IMR-90 (cell line): ENCODE data around the gene LMAN2. TPM values are rescaled to one million over a fixed set of nuclear protein-coding genes. Genes with fewer than 3 reads are reported as not detected.

ENCODE experiments used
- ATAC-seq: fragments of 200-7000 bp; cut with Tn5 transposase; 2 replicates; pipeline ENCODE4 v1.9.1; 2020; ENCODE audit warnings: low read depth, mild to moderate bottlenecking, moderate library complexity
- BruUV-seq: library from RNA; stranded (reverse); fragments of 400-500 nt; replicated peaks from 2 replicates; lab custom pipeline; 2021; lab: Mats Ljungman, UMichigan
- CTCF ChIA-PET: fragments of 300-600 bp; formaldehyde crosslinking; extraction: SDS; loops from one replicate; lab custom pipeline; 2021; ENCODE audit warnings: antibody characterized with exemption; lab: Yijun Ruan, JAX
- POLR2A ChIA-PET: fragments of 300-600 bp; sonication (Branson Sonifier 250); formaldehyde crosslinking; loops from one replicate; lab custom pipeline; 2022; ENCODE audit warnings: antibody characterized with exemption; ENCODE audit not compliant: unreplicated experiment; lab: Charles Lee
- DNase-seq: peaks from one replicate; pipeline ENCODE4 v3.0.0; 2013
- H2AFZ ChIP-seq: replicated peaks from 2 replicates; pipeline ENCODE3; 2013; ENCODE audit warnings: low read length, mild to moderate bottlenecking; ENCODE audit not compliant: poor library complexity
- H2AK5ac ChIP-seq: 2 replicates; pipeline ENCODE4 v1.6.1; 2013; ENCODE audit warnings: low read depth, low read length, inconsistent platforms
- H2AK9ac ChIP-seq: replicated peaks from 2 replicates; pipeline ENCODE3; 2013; ENCODE audit warnings: mild to moderate bottlenecking, low read depth, low read length, moderate library complexity; ENCODE audit not compliant: poor library complexity
- H2BK120ac ChIP-seq: 2 replicates; pipeline ENCODE4 v1.6.1; 2013; ENCODE audit warnings: low read depth, low read length, inconsistent platforms
- H2BK15ac ChIP-seq: 3 replicates; pipeline ENCODE4 v1.6.1; 2013; ENCODE audit warnings: low read depth, low read length, inconsistent platforms
- H2BK20ac ChIP-seq: 2 replicates; pipeline ENCODE4 v1.6.1; 2013; ENCODE audit warnings: low read depth, mild to moderate bottlenecking, inconsistent platforms, low read length, moderate library complexity
- H2BK5ac ChIP-seq: 2 replicates; pipeline ENCODE4 v1.6.1; 2013; ENCODE audit warnings: mild to moderate bottlenecking, low read depth, low read length, inconsistent platforms; ENCODE audit not compliant: poor library complexity, severe bottlenecking
- H3K14ac ChIP-seq: replicated peaks from 2 replicates; pipeline ENCODE4 v1.6.1; 2013; ENCODE audit warnings: low read depth, low read length, inconsistent platforms
- H3K18ac ChIP-seq: 2 replicates; pipeline ENCODE4 v1.6.1; 2013; ENCODE audit warnings: low read depth, low read length, control low read depth
- H3K23ac ChIP-seq: 2 replicates; pipeline ENCODE4 v1.6.1; 2013; ENCODE audit warnings: low read depth, low read length, inconsistent platforms
- H3K27ac ChIP-seq: 2 replicates; pipeline ENCODE4 v1.5.1; 2013; ENCODE audit warnings: mild to moderate bottlenecking, control low read depth, low read length; ENCODE audit not compliant: insufficient read depth
- H3K27me3 ChIP-seq: 2 replicates; pipeline ENCODE4 v1.6.1; 2013; ENCODE audit warnings: low read length; ENCODE audit not compliant: control insufficient read depth, insufficient read depth
- H3K36me3 ChIP-seq: 2 replicates; pipeline ENCODE4 v1.6.1; 2013; ENCODE audit warnings: low read length, mixed read lengths; ENCODE audit not compliant: control insufficient read depth, insufficient read depth
- H3K4ac ChIP-seq: 2 replicates; pipeline ENCODE4 v1.6.1; 2013; ENCODE audit warnings: low read depth, low read length, inconsistent platforms
- H3K4me1 ChIP-seq: 2 replicates; pipeline ENCODE4 v1.6.1; 2013; ENCODE audit warnings: low read length, mixed read lengths; ENCODE audit not compliant: control insufficient read depth, insufficient read depth
- H3K4me2 ChIP-seq: 2 replicates; pipeline ENCODE4 v1.6.1; 2013; ENCODE audit warnings: low read depth, mild to moderate bottlenecking, control low read depth, low read length, moderate library complexity
- H3K4me3 ChIP-seq: 2 replicates; pipeline ENCODE4 v1.5.1; 2013; ENCODE audit warnings: low read depth, mild to moderate bottlenecking, control low read depth, low read length, moderate library complexity; ENCODE audit not compliant: insufficient read depth
- H3K56ac ChIP-seq: 2 replicates; pipeline ENCODE4 v1.6.1; 2013; ENCODE audit warnings: low read length, inconsistent platforms; ENCODE audit not compliant: insufficient read depth; ENCODE audit errors: extremely low read depth
- H3K79me1 ChIP-seq, 2 experiments: 2 replicates each; pipeline ENCODE4 v1.6.1; 2013; ENCODE audit warnings: low read length in 2 of 2, inconsistent platforms in 1 of 2, low read depth in 1 of 2
- H3K9ac ChIP-seq: 2 replicates; pipeline ENCODE4 v1.6.1; 2013; ENCODE audit warnings: low read depth, low read length, control low read depth
- H3K9me1 ChIP-seq: 2 replicates; pipeline ENCODE4 v1.6.1; 2013; ENCODE audit warnings: low read length, inconsistent platforms; ENCODE audit not compliant: insufficient read depth
- H3K9me3 ChIP-seq: 2 replicates; pipeline ENCODE4 v1.6.1; 2013; ENCODE audit warnings: low read length; ENCODE audit not compliant: control insufficient read depth, insufficient read depth
- H4K20me1 ChIP-seq: 2 replicates; pipeline ENCODE4 v1.6.1; 2013; ENCODE audit warnings: low read length, inconsistent platforms; ENCODE audit not compliant: insufficient read depth
- H4K5ac ChIP-seq: 2 replicates; pipeline ENCODE4 v1.6.1; 2013; ENCODE audit warnings: mild to moderate bottlenecking, low read depth, low read length, control low read depth
- H4K8ac ChIP-seq, 2 experiments: 2 replicates each; pipeline ENCODE4 v1.6.1; 2013; ENCODE audit warnings: low read depth in 2 of 2, low read length in 2 of 2, control low read depth in 1 of 2, inconsistent platforms in 1 of 2
- H4K91ac ChIP-seq: 2 replicates; pipeline ENCODE4 v1.6.1; 2013; ENCODE audit warnings: low read depth, low read length, inconsistent platforms; ENCODE audit not compliant: insufficient read depth
- BHLHE40 ChIP-seq: fragments of 150-350 bp; IDR thresholded peaks from 2 replicates; pipeline ENCODE4 v1.6.1; 2016; ENCODE audit warnings: mild to moderate bottlenecking, low read depth, low read length
- CHD1 ChIP-seq: IDR thresholded peaks from 2 replicates; pipeline ENCODE4 v1.6.1; 2012; ENCODE audit warnings: low read depth, low read length, improper control_type of control experiment
- MAFK ChIP-seq: IDR thresholded peaks from 2 replicates; pipeline ENCODE4 v1.6.1; 2012; ENCODE audit warnings: low read depth, low read length, improper control_type of control experiment
- MAZ ChIP-seq: IDR thresholded peaks from 2 replicates; pipeline ENCODE4 v1.6.1; 2012; ENCODE audit warnings: low read depth, mild to moderate bottlenecking, low read length, improper control_type of control experiment, moderate library complexity, borderline replicate concordance
- POLR2A ChIP-seq: IDR thresholded peaks from 2 replicates; pipeline ENCODE4 v1.6.1; 2012; ENCODE audit warnings: mild to moderate bottlenecking, low read depth, low read length
- RAD21 ChIP-seq: IDR thresholded peaks from 2 replicates; pipeline ENCODE4 v1.6.1; 2012; ENCODE audit warnings: low read length, improper control_type of control experiment
- RCOR1 ChIP-seq: IDR thresholded peaks from 2 replicates; pipeline ENCODE4 v1.6.1; 2012; ENCODE audit warnings: mild to moderate bottlenecking, low read length, improper control_type of control experiment; ENCODE audit not compliant: insufficient replicate concordance
- SMC3 ChIP-seq: fragments of 150-350 bp; IDR thresholded peaks from 2 replicates; pipeline ENCODE4 v1.6.1; 2016; ENCODE audit warnings: low read depth, mild to moderate bottlenecking, antibody characterized with exemption, low read length, moderate library complexity
- WGBS, 2 experiments: methylation state at CpG; one replicate each; pipeline versions ENCODE4 v1.1.5 to v1.1.7; 2013; ENCODE audit warnings: missing lambda C conversion rate in 2 of 2; ENCODE audit not compliant: insufficient read length in 1 of 2; ENCODE audit errors: extremely low coverage in 2 of 2; 5-methylcytosine and 5-hydroxymethylcytosine counted together
- dilution Hi-C: fragments of 300-500 bp; cut with HindIII; formaldehyde crosslinking; loops from one replicate; pipeline ENCODE4 v1.14.3; 2018; ENCODE audit warnings: low sequenced_read_pairs; ENCODE audit not compliant: unreplicated experiment
- in situ Hi-C: fragments of 300-500 bp; cut with MboI; formaldehyde crosslinking; loops from 3 replicates; pipeline ENCODE4 v1.14.3; 2019; ENCODE audit warnings: low sequenced_read_pairs, inconsistent platforms, mixed read lengths
- intact Hi-C: fragments of 100-400 bp; cut with micrococcal nuclease; formaldehyde crosslinking; loops from 2 replicates; pipeline ENCODE4 v1.10.0; 2022
- polyA plus RNA-seq, 3 experiments: library from polyadenylated mRNA; depleted of rRNA; stranded (reverse); fragments of >200 nt; gene quantifications; 2 replicates each; pipeline ENCODE4 v1.2.3, GENCODE V29; 2012; ENCODE audit warnings: low replicate concordance in 1 of 3
- total RNA-seq: library from RNA; depleted of rRNA; stranded (reverse); fragments of >200 nt; gene quantifications from 2 replicates; pipeline ENCODE4 v1.2.3, GENCODE V29; 2012
- TF ChIP-seq, protein P1 (sequence below): conservative IDR thresholded peaks from 2 replicates; pipeline ENCODE4 v1.5.1; 2012; ENCODE audit warnings: mild to moderate bottlenecking, low read depth, low read length, improper control_type of control experiment

The LMAN2 gene
- total and polyA plus RNA-seq, 2 of the 4 experiments (the other 2 are of a cell fraction) = 253 to 303 TPM

DNA sequence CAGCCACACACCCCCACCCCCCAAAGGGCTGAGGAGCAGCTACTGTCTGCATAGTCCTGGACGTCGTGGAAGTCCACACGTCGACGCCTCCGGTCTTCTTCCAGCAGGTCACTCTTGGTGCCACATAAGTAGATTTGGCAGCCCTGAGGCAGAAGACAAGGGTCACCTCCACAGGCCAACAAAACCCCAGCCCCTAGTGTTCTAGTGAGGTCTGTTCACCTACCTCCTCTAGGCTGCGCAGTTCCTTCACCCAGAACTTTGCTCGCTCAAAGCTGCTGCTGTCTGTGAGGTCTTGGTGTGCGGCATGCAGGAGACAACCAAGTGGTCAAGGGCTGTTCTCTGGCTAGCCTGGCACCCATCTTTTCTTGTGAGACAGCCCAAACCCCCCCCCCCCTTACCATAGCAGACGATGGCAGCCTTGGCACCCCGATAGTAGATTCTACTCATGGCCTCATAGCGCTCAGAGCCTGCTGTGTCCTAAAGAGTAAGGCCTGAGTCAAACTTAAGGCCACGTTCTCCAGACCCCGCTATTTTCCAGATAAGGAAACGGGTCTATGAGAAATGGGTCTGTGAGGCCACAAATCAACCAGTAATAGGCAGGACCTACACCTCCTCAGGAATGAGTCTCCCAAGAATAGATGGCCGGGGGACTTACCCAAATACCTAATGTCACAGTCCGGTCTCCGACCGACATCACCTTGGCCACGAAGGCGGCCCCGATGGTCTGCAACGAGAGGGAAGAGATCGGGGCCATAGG lies 48.9 kb downstream of the LMAN2 start:
- H4K91ac ChIP-seq = no peak overlapping the region
- no peak overlapping the region for H4K5ac ChIP-seq
- peak overlapping the region; percentile 98 for H3K4me3 ChIP-seq
- peak overlapping the region; percentile 94; the same call in 1 of the 2 replicates for H3K27ac ChIP-seq
- H3K27me3 ChIP-seq = no peaks in the 10 kb centered on the region
- H2BK20ac ChIP-seq = no peak overlapping the region
- peaks cover 12% of the 10 kb centered on the region for H3K4me1 ChIP-seq
- TF ChIP-seq POLR2A (no peak), MAZ (no peak), MAFK (no peak), CHD1 (no peak), BHLHE40 (no peak), SMC3 (no peak), RAD21 (no peak), RCOR1 (no peak)
- TF ChIP-seq, protein P1, sequence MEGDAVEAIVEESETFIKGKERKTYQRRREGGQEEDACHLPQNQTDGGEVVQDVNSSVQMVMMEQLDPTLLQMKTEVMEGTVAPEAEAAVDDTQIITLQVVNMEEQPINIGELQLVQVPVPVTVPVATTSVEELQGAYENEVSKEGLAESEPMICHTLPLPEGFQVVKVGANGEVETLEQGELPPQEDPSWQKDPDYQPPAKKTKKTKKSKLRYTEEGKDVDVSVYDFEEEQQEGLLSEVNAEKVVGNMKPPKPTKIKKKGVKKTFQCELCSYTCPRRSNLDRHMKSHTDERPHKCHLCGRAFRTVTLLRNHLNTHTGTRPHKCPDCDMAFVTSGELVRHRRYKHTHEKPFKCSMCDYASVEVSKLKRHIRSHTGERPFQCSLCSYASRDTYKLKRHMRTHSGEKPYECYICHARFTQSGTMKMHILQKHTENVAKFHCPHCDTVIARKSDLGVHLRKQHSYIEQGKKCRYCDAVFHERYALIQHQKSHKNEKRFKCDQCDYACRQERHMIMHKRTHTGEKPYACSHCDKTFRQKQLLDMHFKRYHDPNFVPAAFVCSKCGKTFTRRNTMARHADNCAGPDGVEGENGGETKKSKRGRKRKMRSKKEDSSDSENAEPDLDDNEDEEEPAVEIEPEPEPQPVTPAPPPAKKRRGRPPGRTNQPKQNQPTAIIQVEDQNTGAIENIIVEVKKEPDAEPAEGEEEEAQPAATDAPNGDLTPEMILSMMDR = 0 out of 2 replicates have a peak, but pooled peaks have one; percentile 6
- BruUV-seq = no TSS peak
- H2BK15ac ChIP-seq = no peak overlapping the region
- CTCF ChIA-PET = no interaction called here
- H2AFZ ChIP-seq = peak overlapping the region; percentile 90
- peak overlapping the region; percentile 64 for H3K4ac ChIP-seq
- peaks cover 8% of the 10 kb centered on the region; the same call in 1 of the 2 replicates for H3K9me1 ChIP-seq
- peaks cover 31% of the 10 kb centered on the region for H3K36me3 ChIP-seq
- in situ Hi-C loops = no loop called here
- POLR2A ChIA-PET = no interaction called here
- H2AK5ac ChIP-seq = peak overlapping the region; percentile 59; the same call in 1 of the 2 replicates
- H2AK9ac ChIP-seq = peak overlapping the region; percentile 71
- peak; percentile 1; the same call in 1 of the 2 replicates for ATAC-seq
- peaks cover 12 to 72% of the 10 kb centered on the region in 2 experiments for H3K79me1 ChIP-seq
- H3K9ac ChIP-seq = peak overlapping the region; percentile 97
- H3K23ac ChIP-seq = peak overlapping the region; percentile 92
- no peak overlapping the region for H2BK120ac ChIP-seq
- WGBS, 2 experiments = 73% methylated on average over 3 of the region's 24 CpGs; no CpG with 5 or more reads in 1 of the 2 experiments
- dilution Hi-C loops = no loop called here
- peak overlapping the region; percentile 69; the same call in 1 of the 2 replicates for H3K14ac ChIP-seq
- peaks cover 25% of the 10 kb centered on the region for H4K20me1 ChIP-seq
- H3K4me2 ChIP-seq = peak overlapping the region; percentile 84
- intact Hi-C loops = no loop called here
- H3K18ac ChIP-seq = no peak overlapping the region
- no peak overlapping the region for H2BK5ac ChIP-seq
- H4K8ac ChIP-seq = peak overlapping the region; percentile 95; a peak in 2 of 4 replicates
- no peaks in the 10 kb centered on the region for H3K9me3 ChIP-seq
- DNase-seq = peak; percentile 10
- H3K56ac ChIP-seq = peak overlapping the region; percentile 36; the same call in 1 of the 2 replicates
